ENCODE data around the gene LRRC7. TPM values are rescaled to one million over a fixed set of nuclear protein-coding genes. Genes with fewer than 3 reads are reported as not detected.

LRRC7 gene
- total and polyA plus RNA-seq, 2 of the 13 experiments (the other 11 are each of a cell fraction or from before 2014, with no cell fraction given), result not detected

- Histone ChIP-seq H4K20me1 (ENCODE audit: insufficient read depth, low read length) (no peaks in the 10 kb centered on the region), H2AFZ (ENCODE audit: low read length) (no peak overlapping the region), H3K79me2 (ENCODE audit: insufficient read depth, low read length) (no peaks in the 10 kb centered on the region), H3K4me2 (ENCODE audit: low read depth, low read length) (no peak overlapping the region), H3K4me1 (ENCODE audit: insufficient read depth, low read length) (no peaks in the 10 kb centered on the region), H3K9me3 (ENCODE audit: low read length) (no peaks in the 10 kb centered on the region), H3K9ac (ENCODE audit: insufficient read depth, low read depth, low read length) (no peak overlapping the region), H3K4me3 (replicated peaks in 1 of 3; ENCODE audit: insufficient read depth in 1 of 3, low read depth in 2 of 3, low read length in 3 of 3) (no peak overlapping the region), H3K36me3 (replicated peaks in 1 of 2; ENCODE audit: control insufficient read depth in 1 of 2, insufficient read depth in 2 of 2, low read length in 2 of 2) (no peaks in the 10 kb centered on the region), H3K27ac (ENCODE audit: extremely low read length, insufficient read depth, low read length) (no peak overlapping the region), H3K27me3 (ENCODE audit: control insufficient read depth in 1 of 2, insufficient read depth in 2 of 2, low read length in 2 of 2) (no peaks in the 10 kb centered on the region)
- no TSS peak for BruUV-seq (replicated peaks)
- ATAC-seq (no peak), DNase-seq (ENCODE audit: low spot score) (no peak), FAIRE-seq (no peak)
- in situ Hi-C loops (cut with HindIII; ENCODE audit: extremely low pct_ligation_motif_present, low pct_unique_long_range_greater_than_20kb) (no loop called here), intact Hi-C loops (cut with micrococcal nuclease; ENCODE audit: unreplicated experiment) (no loop called here)
- WGBS (ENCODE audit: low lambda C conversion rate), result 2% methylated on average over 2 of the region's 2 CpGs
- CTCF ChIA-PET (ENCODE audit: low intra/inter-chr PET ratio, low total read pairs), result no interaction called here
- POLR2A ChIA-PET, result no interaction called here
- no peak for TF ChIP-seq RFXAP (CRISPR knock-in tag; IDR thresholded peaks at IDR 0.05; ENCODE audit: borderline replicate concordance)
- TF ChIP-seq ZNF607 (CRISPR knock-in tag; IDR thresholded peaks at IDR 0.05; ENCODE audit: borderline replicate concordance), result no peak
- TF ChIP-seq ZNF619 (CRISPR knock-in tag; IDR thresholded peaks at IDR 0.05), result no peak
- TF ChIP-seq TBX2 (CRISPR knock-in tag; IDR thresholded peaks at IDR 0.05; ENCODE audit: borderline replicate concordance), result no peak
- TF ChIP-seq ZSCAN9 (CRISPR knock-in tag; IDR thresholded peaks at IDR 0.05; ENCODE audit: borderline replicate concordance), result no peak
- no peak for TF ChIP-seq SMARCC2 (IDR thresholded peaks at IDR 0.05)
- no peak for TF ChIP-seq KLF12 (CRISPR knock-in tag; IDR thresholded peaks at IDR 0.05; ENCODE audit: borderline replicate concordance)
- TF ChIP-seq ZNF574 (CRISPR knock-in tag; IDR thresholded peaks at IDR 0.05), result no peak
- no peak for TF ChIP-seq ZNF280B (CRISPR knock-in tag; IDR thresholded peaks at IDR 0.05; ENCODE audit: borderline replicate concordance)
- no peak for TF ChIP-seq FUBP1 (CRISPR knock-in tag; IDR thresholded peaks at IDR 0.05; ENCODE audit: borderline replicate concordance)
- no peak for TF ChIP-seq ZNF710 (CRISPR knock-in tag; IDR thresholded peaks at IDR 0.05; ENCODE audit: borderline replicate concordance)
- TF ChIP-seq HNRNPUL1 (IDR thresholded peaks at IDR 0.05; ENCODE audit: low read depth, low read length), result no peak
- TF ChIP-seq ZNF10 (CRISPR knock-in tag; IDR thresholded peaks at IDR 0.05; ENCODE audit: borderline replicate concordance, low read depth), result no peak
These were observed 523.2 kb downstream of the LRRC7 start for GRCh38 chr1:70090875-70091274.

Data from HepG2 (cell line).